Mesodermal cell (in vitro differentiated cells): Measurements from ENCODE around the gene STUB1.

Experiments
- H3K27ac ChIP-seq: 2 replicates; pipeline ENCODE4 v1.7.0; 2013; ENCODE audit warnings: mild to moderate bottlenecking, low read depth, low read length, moderate library complexity; ENCODE audit not compliant: severe bottlenecking
- H3K36me3 ChIP-seq: 2 replicates; pipeline ENCODE4 v1.7.1; 2013; ENCODE audit warnings: mild to moderate bottlenecking, low read length, moderate library complexity; ENCODE audit not compliant: control insufficient read depth, insufficient read depth
- H3K4me1 ChIP-seq: one replicate; pipeline ENCODE4 v1.7.1; 2013; ENCODE audit warnings: mild to moderate bottlenecking, low read length; ENCODE audit not compliant: insufficient read depth, control insufficient read depth, poor library complexity, severe bottlenecking
- H3K4me3 ChIP-seq: 2 replicates; pipeline ENCODE4 v1.7.0; 2013; ENCODE audit warnings: low read length, control low read depth, mild to moderate bottlenecking; ENCODE audit not compliant: insufficient read depth, poor library complexity, severe bottlenecking; ENCODE audit errors: extremely low read depth
- H3K9me3 ChIP-seq: 2 replicates; pipeline ENCODE4 v1.7.1; 2013; ENCODE audit warnings: mild to moderate bottlenecking, low read length, moderate library complexity; ENCODE audit not compliant: control insufficient read depth
- WGBS, 2 experiments: methylation state at CpG; one replicate each; pipeline ENCODE4 v1.1.5; 2013; ENCODE audit warnings: missing lambda C conversion rate in 2 of 2; ENCODE audit not compliant: insufficient coverage in 2 of 2; 5-methylcytosine and 5-hydroxymethylcytosine counted together

Gene STUB1

DNA sequence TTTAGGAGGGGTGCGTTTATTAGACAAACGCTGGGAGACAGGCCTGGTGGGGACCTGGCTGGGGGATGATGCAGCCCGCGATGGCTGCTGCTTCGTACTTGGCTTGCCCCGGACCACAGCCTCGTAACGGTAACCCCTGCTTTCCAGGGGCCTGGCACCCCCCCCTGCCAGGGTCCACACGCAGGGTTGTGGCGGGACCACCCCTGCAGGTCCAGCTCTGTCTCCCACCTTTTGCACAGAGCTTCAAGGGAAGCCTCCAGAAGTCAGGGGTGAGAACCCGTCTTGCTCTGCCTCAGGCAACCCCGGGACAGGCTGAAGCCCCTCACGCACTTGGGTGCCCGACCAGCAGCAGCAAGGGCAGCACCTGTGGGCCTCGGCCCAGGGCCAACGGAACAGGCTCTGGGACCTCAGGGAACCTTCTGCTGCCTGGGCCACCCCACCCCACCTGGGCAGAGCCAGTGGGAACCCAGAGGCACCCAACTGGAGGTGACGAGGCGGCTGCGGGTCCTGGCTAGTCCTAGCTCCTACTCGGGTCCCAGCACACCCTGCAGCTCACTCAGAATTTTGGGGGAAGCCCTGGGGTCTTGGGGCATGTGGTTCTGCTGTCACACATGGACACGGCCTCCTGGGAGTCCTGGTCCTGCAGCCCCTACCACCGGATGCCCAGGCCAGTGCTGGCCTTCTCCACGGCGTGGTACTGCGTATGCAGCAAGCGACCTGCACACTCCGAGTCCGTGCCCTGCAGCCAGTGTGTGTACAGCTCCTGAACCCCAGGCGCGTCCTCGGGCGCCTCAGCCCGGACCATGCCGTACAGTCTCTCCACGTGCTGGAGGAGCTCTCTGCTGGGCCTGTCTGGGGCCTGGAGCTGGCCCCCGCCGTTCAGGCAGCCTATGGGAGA, 49.8 kb downstream of the STUB1 start:
- H3K36me3 ChIP-seq, result peaks cover 24% of the 10 kb centered on the region
- no peak overlapping the region for H3K4me3 ChIP-seq
- peaks cover 4% of the 10 kb centered on the region for H3K4me1 ChIP-seq
- H3K27ac ChIP-seq, result no peak overlapping the region
- 93% methylated on average over 35 to 37 of the region's 37 CpGs for WGBS, 2 experiments
- H3K9me3 ChIP-seq, result no peaks in the 10 kb centered on the region

- Histone ChIP-seq H3K4me3 (no peak overlapping the region), H3K4me1 (peaks cover 4% of the 10 kb centered on the region), H3K9me3 (no peaks in the 10 kb centered on the region), H3K27ac (no peak overlapping the region), H3K36me3 (peaks cover 31% of the 10 kb centered on the region)
- WGBS, 2 experiments, result 88 to 93% methylated on average over 18 to 19 of the region's 22 CpGs
Observed at GRCh38 chr16:730666-731509, 50.7 kb downstream of the STUB1 start.

DNA sequence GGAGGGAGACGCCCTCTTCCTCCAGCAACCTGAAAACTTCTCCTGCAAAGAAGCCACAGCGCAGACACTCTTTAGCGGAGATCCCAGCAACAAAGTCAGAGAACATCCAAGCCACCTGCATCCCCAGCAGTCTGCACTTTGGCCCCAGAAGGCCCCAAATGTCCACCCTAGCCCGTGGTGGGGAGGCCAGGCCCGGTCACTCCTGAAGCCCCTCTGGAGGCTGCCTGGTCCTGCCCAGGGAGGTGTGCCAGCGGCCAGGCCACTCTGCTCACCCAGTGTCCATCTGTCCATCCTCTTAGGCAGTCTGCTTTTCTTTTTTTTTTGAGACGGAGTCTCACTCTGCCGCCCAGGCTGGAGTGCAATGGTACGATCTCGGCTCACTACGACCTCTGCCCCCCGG, 52.1 kb downstream of the STUB1 start:
- Histone ChIP-seq H3K4me3 (no peak overlapping the region), H3K4me1 (peaks cover 4% of the 10 kb centered on the region), H3K27ac (no peak overlapping the region), H3K36me3 (peaks cover 44% of the 10 kb centered on the region), H3K9me3 (no peaks in the 10 kb centered on the region)
- 96 to 97% methylated on average over 11 to 12 of the region's 12 CpGs for whole genome bisulfite sequencing, 2 experiments
